OCI-LY7 (cell line): ENCODE data around the gene AKAP13.

Experiments
- EZH2phosphoT487 ChIP-seq: fragments of 200-600 bp; sonication (generic); IDR thresholded peaks from 2 replicates; pipeline ENCODE4 v1.6.1; 2018; ENCODE audit warnings: low read depth, borderline replicate concordance, mild to moderate bottlenecking, mixed run types, antibody characterized with exemption, low read length, moderate library complexity, mixed read lengths
- TF ChIP-seq, protein P1 (sequence below): fragments of 200-600 bp; sonication (generic); conservative IDR thresholded peaks from 2 replicates; pipeline ENCODE4 v1.5.1; 2014; ENCODE audit warnings: mild to moderate bottlenecking, antibody characterized with exemption, low read length, moderate library complexity, mixed read lengths

DNA sequence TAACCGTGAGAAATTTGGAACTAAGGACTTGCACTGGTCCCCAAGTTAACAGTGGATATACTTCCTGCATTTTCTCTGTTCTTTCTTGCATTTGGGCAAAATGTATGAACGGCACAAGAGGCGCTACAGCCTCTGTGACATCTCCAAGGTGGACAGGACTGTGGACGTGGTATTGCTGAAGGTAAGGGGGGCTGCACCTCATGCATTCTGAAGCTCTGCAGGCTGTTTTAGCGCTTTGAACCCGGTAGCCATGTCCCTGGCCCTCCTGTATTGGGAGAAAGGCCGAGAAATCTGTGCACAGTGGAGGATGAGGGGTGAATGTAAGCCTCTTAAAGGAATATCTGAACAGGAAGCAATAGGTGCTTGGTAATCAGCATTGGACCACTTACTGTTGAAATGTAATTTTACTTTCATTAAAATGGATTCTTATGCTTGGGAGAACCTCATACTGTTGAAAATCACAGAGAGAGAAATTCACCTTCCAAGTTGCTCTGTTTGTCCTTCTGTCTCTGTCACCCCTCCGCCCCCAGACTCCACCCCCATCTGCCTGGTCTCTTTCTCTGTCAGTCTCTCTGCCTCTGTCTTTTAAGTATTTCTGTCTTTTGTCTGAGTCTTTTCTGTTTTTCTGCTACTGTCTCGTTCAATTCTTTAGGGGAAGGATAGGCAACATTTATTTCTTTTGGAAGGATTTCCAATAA, 239.7 kb downstream of the AKAP13 start:
- TF ChIP-seq, protein P1, sequence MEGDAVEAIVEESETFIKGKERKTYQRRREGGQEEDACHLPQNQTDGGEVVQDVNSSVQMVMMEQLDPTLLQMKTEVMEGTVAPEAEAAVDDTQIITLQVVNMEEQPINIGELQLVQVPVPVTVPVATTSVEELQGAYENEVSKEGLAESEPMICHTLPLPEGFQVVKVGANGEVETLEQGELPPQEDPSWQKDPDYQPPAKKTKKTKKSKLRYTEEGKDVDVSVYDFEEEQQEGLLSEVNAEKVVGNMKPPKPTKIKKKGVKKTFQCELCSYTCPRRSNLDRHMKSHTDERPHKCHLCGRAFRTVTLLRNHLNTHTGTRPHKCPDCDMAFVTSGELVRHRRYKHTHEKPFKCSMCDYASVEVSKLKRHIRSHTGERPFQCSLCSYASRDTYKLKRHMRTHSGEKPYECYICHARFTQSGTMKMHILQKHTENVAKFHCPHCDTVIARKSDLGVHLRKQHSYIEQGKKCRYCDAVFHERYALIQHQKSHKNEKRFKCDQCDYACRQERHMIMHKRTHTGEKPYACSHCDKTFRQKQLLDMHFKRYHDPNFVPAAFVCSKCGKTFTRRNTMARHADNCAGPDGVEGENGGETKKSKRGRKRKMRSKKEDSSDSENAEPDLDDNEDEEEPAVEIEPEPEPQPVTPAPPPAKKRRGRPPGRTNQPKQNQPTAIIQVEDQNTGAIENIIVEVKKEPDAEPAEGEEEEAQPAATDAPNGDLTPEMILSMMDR: no peak
- no peak for TF ChIP-seq EZH2phosphoT487
